Mesodermal cell (in vitro differentiated cells): ENCODE data around the gene HYAL3.
"Not testable (repeated sequence)": the region's sequence is repeated elsewhere in the genome, so short reads cannot be mapped to it uniquely, and the experiment has no call there.

Experiments
- H3K27ac ChIP-seq: 2 replicates; pipeline ENCODE4 v1.7.0; 2013; ENCODE audit warnings: mild to moderate bottlenecking, low read depth, low read length, moderate library complexity; ENCODE audit not compliant: severe bottlenecking
- H3K36me3 ChIP-seq: 2 replicates; pipeline ENCODE4 v1.7.1; 2013; ENCODE audit warnings: mild to moderate bottlenecking, low read length, moderate library complexity; ENCODE audit not compliant: control insufficient read depth, insufficient read depth
- H3K4me1 ChIP-seq: one replicate; pipeline ENCODE4 v1.7.1; 2013; ENCODE audit warnings: mild to moderate bottlenecking, low read length; ENCODE audit not compliant: insufficient read depth, control insufficient read depth, poor library complexity, severe bottlenecking
- H3K4me3 ChIP-seq: 2 replicates; pipeline ENCODE4 v1.7.0; 2013; ENCODE audit warnings: low read length, control low read depth, mild to moderate bottlenecking; ENCODE audit not compliant: insufficient read depth, poor library complexity, severe bottlenecking; ENCODE audit errors: extremely low read depth
- H3K9me3 ChIP-seq: 2 replicates; pipeline ENCODE4 v1.7.1; 2013; ENCODE audit warnings: mild to moderate bottlenecking, low read length, moderate library complexity; ENCODE audit not compliant: control insufficient read depth
- WGBS, 2 experiments: methylation state at CpG; one replicate each; pipeline ENCODE4 v1.1.5; 2013; ENCODE audit warnings: missing lambda C conversion rate in 2 of 2; ENCODE audit not compliant: insufficient coverage in 2 of 2; 5-methylcytosine and 5-hydroxymethylcytosine counted together

HYAL3 gene

GRCh38 chr3:50248387-50248786, 50.8 kb downstream of the HYAL3 start:
- WGBS, 2 experiments, result 59 to 69% methylated on average over 3 of the region's 3 CpGs
- peaks cover 74% of the 10 kb centered on the region for H3K36me3 ChIP-seq

DNA sequence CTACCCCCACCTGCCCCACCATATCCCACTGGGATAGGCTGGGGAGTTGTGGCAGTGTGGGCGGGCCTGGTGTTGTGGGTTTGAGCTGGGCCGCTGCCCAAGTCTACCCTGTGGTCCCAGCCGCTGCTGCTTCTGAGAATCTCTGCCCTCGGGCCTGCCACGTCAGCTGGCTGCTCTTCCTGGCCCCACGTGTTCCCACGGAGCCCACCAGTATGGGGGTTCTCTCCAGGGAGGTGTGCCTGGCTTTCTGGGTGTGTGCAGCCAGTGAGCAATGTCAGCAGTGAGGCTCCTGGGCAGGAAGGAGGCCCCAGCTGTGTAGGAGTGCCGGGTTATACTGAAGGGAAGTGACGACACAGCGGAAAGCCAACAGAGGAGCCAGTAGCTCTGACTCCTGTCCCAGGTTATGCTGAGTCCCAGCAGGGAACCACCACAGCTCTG, 52.7 kb downstream of the HYAL3 start:
- Histone ChIP-seq H3K9me3 (no peaks in the 10 kb centered on the region), H3K36me3 (peaks cover 70% of the 10 kb centered on the region), H3K27ac (peak overlapping the region; percentile 92), H3K4me1 (peaks cover 70% of the 10 kb centered on the region), H3K4me3 (no peak overlapping the region)
- 29 to 52% methylated on average over 4 to 8 of the region's 10 CpGs for WGBS, 2 experiments

More at GRCh38 chr3:50248387-50248786, 50.8 kb downstream of the HYAL3 start:
- no peak overlapping the region for H3K4me3 ChIP-seq
- H3K9me3 ChIP-seq, result no peaks in the 10 kb centered on the region
- peaks cover 69% of the 10 kb centered on the region for H3K4me1 ChIP-seq
- peak overlapping the region; percentile 66 for H3K27ac ChIP-seq

DNA sequence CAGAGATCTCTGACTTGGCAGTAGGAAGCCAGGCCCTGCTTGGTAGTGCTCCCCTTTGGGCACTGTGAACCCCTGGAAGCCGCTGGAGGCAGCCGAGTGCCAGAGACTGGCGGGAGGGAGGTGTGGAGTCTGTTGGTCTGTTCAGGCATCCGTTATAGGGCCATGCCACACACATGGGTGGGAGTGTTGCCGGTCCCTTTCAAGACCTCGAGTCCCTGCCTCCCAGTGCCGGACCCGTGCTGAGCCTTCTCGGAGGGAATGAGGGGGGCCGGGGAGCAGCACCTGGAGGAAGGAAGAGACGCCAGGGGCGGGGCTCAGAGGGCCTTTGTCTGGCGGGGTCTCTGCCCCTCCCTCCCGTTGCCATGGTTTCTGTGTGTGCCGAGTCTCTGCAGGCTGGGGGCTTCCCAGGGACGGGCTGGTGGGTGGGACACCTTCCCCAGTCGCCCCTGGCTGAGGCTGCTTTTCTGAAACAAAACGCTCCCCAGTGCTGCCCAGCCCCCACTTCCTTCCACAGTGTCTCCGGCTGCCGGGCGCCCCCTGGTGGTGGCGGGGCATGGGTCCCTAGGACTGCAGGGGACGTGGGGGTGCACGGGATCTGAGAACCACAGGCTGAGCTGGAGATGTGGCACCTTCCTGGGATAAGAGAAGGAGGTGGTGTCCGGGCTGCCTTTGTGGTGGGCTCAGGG, 53.2 kb downstream of the HYAL3 start:
- 5 to 8% methylated on average over 15 to 17 of the region's 25 CpGs for whole genome bisulfite sequencing, 2 experiments
- Histone ChIP-seq H3K36me3 (peaks cover 68% of the 10 kb centered on the region), H3K4me1 (peaks cover 72% of the 10 kb centered on the region), H3K9me3 (no peaks in the 10 kb centered on the region), H3K4me3 (no peak overlapping the region), H3K27ac (peak overlapping the region; percentile 92)

GRCh38 chr3:50245251-50245745, 53.9 kb downstream of the HYAL3 start:
- H3K9me3 ChIP-seq, result no peaks in the 10 kb centered on the region
- WGBS, 2 experiments, result 88 to 90% methylated on average over 14 to 16 of the region's 16 CpGs
- H3K4me3 ChIP-seq, result no peak overlapping the region
- peaks cover 66% of the 10 kb centered on the region for H3K36me3 ChIP-seq
- peak overlapping the region; percentile 92 for H3K27ac ChIP-seq
- peaks cover 78% of the 10 kb centered on the region for H3K4me1 ChIP-seq

DNA sequence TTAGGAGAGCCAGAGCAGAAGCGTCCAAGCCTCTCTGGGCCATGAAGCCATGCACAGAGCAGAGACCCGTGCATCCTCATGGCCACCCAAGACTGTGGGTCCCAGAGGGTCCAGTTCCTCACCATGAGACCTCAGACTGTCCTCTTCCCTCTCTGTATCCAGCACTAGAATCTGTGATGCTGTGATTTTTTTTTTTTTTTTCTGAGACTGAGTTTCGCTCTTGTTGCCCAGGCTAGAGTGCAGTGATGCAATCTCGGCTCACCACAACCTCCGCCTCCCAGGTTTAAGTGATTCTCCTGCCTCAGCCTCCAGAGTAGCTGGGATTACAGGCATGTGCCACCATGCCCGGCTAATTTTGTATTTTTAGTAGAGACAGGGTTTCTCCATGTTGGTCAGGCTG, 54.4 kb downstream of the HYAL3 start:
- Histone ChIP-seq H3K4me1 (peaks cover 83% of the 10 kb centered on the region), H3K27ac (peak overlapping the region; percentile 92)
- WGBS, 2 experiments, result 92 to 100% methylated on average over 2 to 4 of the region's 6 CpGs

DNA sequence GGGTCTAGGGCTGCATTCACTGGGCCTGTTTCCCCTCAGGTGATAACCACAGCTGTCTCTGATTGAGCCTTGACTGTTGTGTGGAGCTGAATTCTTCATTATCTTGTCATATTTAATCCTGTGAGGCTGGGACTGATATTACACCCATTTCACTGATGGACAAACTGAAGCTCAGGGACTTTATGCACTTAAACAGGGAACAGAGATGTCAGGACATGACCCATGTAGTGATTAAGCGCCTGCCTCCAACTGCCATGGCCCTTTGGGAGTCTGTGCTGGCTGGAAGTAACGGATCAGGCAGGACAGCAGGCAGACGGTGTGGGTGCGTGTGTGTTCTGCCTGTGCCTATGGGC, 55.7 kb downstream of the HYAL3 start:
- Histone ChIP-seq H3K27ac (peak overlapping the region; percentile 67), H3K36me3 (peaks cover 66% of the 10 kb centered on the region), H3K9me3 (no peaks in the 10 kb centered on the region), H3K4me1 (peaks cover 79% of the 10 kb centered on the region), H3K4me3 (no peak overlapping the region)
- 92 to 100% methylated on average over 3 to 4 of the region's 4 CpGs for WGBS, 2 experiments

More for the DNA sequence above, 54.4 kb downstream of the HYAL3 start:
- H3K36me3 ChIP-seq, result peaks cover 65% of the 10 kb centered on the region
- not testable (repeated sequence) for H3K4me3 ChIP-seq, H3K9me3 ChIP-seq

- H3K36me3 ChIP-seq, result peaks cover 68% of the 10 kb centered on the region
- peak overlapping the region; percentile 67 for H3K27ac ChIP-seq
- no peak overlapping the region for H3K4me3 ChIP-seq
- H3K4me1 ChIP-seq, result peaks cover 74% of the 10 kb centered on the region
- WGBS, 2 experiments, result 67 to 70% methylated on average over 8 to 13 of the region's 14 CpGs
- no peaks in the 10 kb centered on the region for H3K9me3 ChIP-seq
These were observed 56.2 kb downstream of the HYAL3 start for GRCh38 chr3:50242851-50243542.
